ENCODE results near the gene MCM10.

The MCM10 gene

GRCh38 chr10:13218878-13219277, 57.5 kb downstream of the MCM10 start:
- no peaks in the 10 kb centered on the region for H4K20me1 ChIP-seq (ENCODE audit: insufficient read depth)
- H3K27me3 ChIP-seq (ENCODE audit: insufficient read depth, low read depth) = no peaks in the 10 kb centered on the region
- H3K9ac ChIP-seq = no peak overlapping the region
- no peak overlapping the region for H3K27ac ChIP-seq
- TF ChIP-seq CTCF (conservative IDR thresholded peaks at IDR 0.05; ENCODE audit: low read depth, low read length) = no peak
- H2AFZ ChIP-seq (ENCODE audit: low read depth) = no peak overlapping the region
- H3K79me2 ChIP-seq (ENCODE audit: insufficient read depth, low read depth) = no peaks in the 10 kb centered on the region
- no peaks in the 10 kb centered on the region for H3K4me1 ChIP-seq (ENCODE audit: low read depth, poor library complexity, severe bottlenecking)
- H3K4me2 ChIP-seq = no peak overlapping the region
- no peaks in the 10 kb centered on the region for H3K36me3 ChIP-seq (ENCODE audit: insufficient read depth)
- H3K4me3 ChIP-seq (IDR thresholded peaks at IDR 0.05; ENCODE audit: insufficient read depth, low read depth, low read length) = no peak overlapping the region

- no peak overlapping the region for H2AFZ ChIP-seq (ENCODE audit: low read depth)
- no peak overlapping the region for H3K4me2 ChIP-seq
Measured at GRCh38 chr10:13219685-13220670, 58.6 kb downstream of the MCM10 start.

GRCh38 chr10:13221572-13221971, 60.2 kb downstream of the MCM10 start:
- Histone ChIP-seq H3K36me3 (ENCODE audit: insufficient read depth) (no peaks in the 10 kb centered on the region), H3K27me3 (ENCODE audit: insufficient read depth, low read depth) (no peaks in the 10 kb centered on the region), H3K79me2 (ENCODE audit: insufficient read depth, low read depth) (no peaks in the 10 kb centered on the region), H3K4me1 (ENCODE audit: low read depth, poor library complexity, severe bottlenecking) (no peaks in the 10 kb centered on the region), H3K4me2 (no peak overlapping the region), H3K27ac (no peak overlapping the region), H2AFZ (ENCODE audit: low read depth) (no peak overlapping the region), H3K9ac (no peak overlapping the region), H4K20me1 (ENCODE audit: insufficient read depth) (no peaks in the 10 kb centered on the region), H3K4me3 (IDR thresholded peaks at IDR 0.05; ENCODE audit: insufficient read depth, low read depth, low read length) (no peak overlapping the region)
- no peak for TF ChIP-seq CTCF (conservative IDR thresholded peaks at IDR 0.05; ENCODE audit: low read depth, low read length)

More at GRCh38 chr10:13219685-13220670, 58.6 kb downstream of the MCM10 start:
- no peak overlapping the region for H3K27ac ChIP-seq
- no peaks in the 10 kb centered on the region for H4K20me1 ChIP-seq (ENCODE audit: insufficient read depth)
- no peaks in the 10 kb centered on the region for H3K79me2 ChIP-seq (ENCODE audit: insufficient read depth, low read depth)
- H3K27me3 ChIP-seq (ENCODE audit: insufficient read depth, low read depth) = no peaks in the 10 kb centered on the region
- H3K9ac ChIP-seq = no peak overlapping the region
- H3K4me3 ChIP-seq (IDR thresholded peaks at IDR 0.05; ENCODE audit: insufficient read depth, low read depth, low read length) = no peak overlapping the region
- H3K4me1 ChIP-seq (ENCODE audit: low read depth, poor library complexity, severe bottlenecking) = no peaks in the 10 kb centered on the region
- H3K36me3 ChIP-seq (ENCODE audit: insufficient read depth) = no peaks in the 10 kb centered on the region
- TF ChIP-seq CTCF (conservative IDR thresholded peaks at IDR 0.05; ENCODE audit: low read depth, low read length) = no peak

GRCh38 chr10:13222151-13222550, 60.8 kb downstream of the MCM10 start:
- H4K20me1 ChIP-seq (ENCODE audit: insufficient read depth) = no peaks in the 10 kb centered on the region
- no peak overlapping the region for H3K9ac ChIP-seq
- H3K36me3 ChIP-seq (ENCODE audit: insufficient read depth) = no peaks in the 10 kb centered on the region
- no peak overlapping the region for H3K27ac ChIP-seq
- no peak overlapping the region for H2AFZ ChIP-seq (ENCODE audit: low read depth)
- no peaks in the 10 kb centered on the region for H3K4me1 ChIP-seq (ENCODE audit: low read depth, poor library complexity, severe bottlenecking)
- no peaks in the 10 kb centered on the region for H3K79me2 ChIP-seq (ENCODE audit: insufficient read depth, low read depth)
- no peak for TF ChIP-seq CTCF (conservative IDR thresholded peaks at IDR 0.05; ENCODE audit: low read depth, low read length)
- H3K27me3 ChIP-seq (ENCODE audit: insufficient read depth, low read depth) = no peaks in the 10 kb centered on the region
- no peak overlapping the region for H3K4me2 ChIP-seq
- no peak overlapping the region for H3K4me3 ChIP-seq (IDR thresholded peaks at IDR 0.05; ENCODE audit: insufficient read depth, low read depth, low read length)

Data from KMS-11 (cell line).